Glomerular endothelial cell (primary cell): Measurements from ENCODE around the gene KRTAP10-1. TPM values are rescaled to one million over a fixed set of nuclear protein-coding genes. Genes with fewer than 3 reads are reported as not detected.
"Not testable (repeated sequence)": the region's sequence is repeated elsewhere in the genome, so short reads cannot be mapped to it uniquely, and the experiment has no call there.

Experiments used
- DNase-seq: peaks from one replicate; pipeline ENCODE4 v3.0.0-alpha.2; 2011; ENCODE audit warnings: low read depth, low spot score; ENCODE audit errors: extremely low read depth
- total RNA-seq: library from RNA; depleted of rRNA; stranded (reverse); fragments of >200 nt; gene quantifications from 2 replicates; pipeline ENCODE4 v1.2.3, GENCODE V29; 2015

The KRTAP10-1 gene
- total RNA-seq, 1 donor from 2014 or later = not detected

DNA sequence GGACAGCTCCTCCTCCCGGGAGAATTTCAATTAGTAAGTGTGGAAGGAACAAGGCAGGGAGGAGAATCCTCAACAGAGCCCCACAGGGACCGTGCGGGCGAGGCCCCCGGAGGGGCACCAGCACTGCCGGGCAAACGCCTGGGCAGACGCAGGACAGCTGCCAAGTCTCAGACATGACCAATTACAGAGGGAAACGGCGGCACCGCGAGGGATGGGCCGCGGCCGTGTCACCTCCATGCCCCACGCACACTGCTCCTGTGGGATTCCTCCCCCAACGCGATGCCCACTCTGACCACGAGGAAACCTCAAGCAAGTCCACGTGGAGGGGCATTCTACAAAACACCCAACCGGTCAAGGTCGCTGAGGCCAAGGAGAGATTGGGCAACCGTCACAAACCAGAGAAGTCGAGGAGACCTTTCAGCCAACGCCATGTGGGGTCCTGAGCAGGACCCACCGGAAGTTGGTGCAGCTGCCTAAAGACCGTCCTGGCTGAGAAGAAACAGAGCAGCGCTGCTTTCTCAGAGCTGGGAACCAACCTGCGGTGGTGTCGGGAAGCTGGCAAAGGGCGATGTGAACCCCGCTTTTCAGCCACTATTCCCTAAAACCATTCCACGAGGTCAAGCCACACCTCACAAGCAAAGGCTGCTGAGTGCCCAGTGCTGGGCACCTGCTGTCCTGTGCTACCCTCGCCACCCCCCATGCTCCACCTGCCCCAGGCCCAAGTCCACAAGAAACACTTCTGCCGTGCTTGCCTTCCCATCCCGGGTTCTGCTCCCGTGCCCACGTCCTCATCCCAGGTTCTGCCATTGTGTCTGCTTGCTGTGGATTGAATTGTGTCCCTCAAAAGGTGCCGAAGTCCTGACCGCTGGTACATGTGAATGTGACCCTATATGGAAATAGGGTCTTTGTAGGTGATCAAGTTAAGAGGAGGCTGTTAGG is 32.1 kb upstream of the KRTAP10-1 start:
- no peak for DNase-seq

DNA sequence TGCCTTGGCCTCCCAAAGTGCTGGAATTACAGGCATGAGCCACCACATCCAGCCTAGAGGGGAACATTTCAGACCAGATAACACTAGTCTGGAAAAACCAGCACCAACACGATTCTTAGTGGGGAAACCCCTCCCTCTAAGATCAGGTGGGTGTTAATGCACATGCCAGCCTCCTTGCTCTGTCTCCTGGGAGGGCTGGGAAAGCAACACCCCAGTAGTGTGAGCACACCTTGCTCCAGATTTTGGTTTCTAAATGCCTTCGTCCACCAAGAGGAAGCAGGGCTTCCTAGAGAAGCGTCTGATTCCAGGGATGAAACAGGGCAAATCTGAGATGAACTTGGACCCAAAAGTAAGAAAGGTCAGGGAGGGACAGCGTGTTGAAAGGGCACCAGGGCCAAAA is 31.3 kb upstream of the KRTAP10-1 start:
- no peak for DNase-seq

DNA sequence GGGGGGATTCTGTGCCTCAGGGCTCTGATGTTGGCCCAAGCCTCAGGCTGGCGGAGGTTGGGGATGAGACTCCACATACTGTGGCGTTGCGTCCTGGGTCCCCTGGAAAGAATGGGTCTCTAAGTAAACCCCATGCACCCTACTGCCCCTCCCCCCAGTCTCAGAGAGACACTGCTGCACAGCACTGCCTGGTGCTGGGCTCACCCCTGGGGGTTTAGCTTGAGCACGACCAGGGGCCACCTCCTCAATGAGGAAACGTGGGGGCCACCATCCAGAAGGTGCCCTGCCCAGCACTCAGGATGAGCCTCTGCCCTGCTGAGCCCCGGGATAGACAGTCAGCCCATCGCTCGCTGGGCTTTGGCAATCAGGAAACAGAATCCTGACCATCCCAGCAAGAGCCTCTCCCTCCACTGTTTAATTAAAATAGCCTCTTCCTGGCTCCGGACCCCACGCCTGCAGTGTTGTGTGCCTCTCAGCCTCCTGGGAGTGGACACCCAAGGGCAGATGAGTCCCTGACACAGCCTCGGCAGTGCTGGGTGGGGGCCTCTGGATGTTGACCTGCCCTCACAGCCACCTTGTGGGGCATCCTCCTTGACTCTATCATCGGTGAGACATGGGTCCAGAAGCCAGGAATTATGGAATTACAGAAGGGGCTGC is 30.0 kb upstream of the KRTAP10-1 start:
- no peak for DNase-seq

DNA sequence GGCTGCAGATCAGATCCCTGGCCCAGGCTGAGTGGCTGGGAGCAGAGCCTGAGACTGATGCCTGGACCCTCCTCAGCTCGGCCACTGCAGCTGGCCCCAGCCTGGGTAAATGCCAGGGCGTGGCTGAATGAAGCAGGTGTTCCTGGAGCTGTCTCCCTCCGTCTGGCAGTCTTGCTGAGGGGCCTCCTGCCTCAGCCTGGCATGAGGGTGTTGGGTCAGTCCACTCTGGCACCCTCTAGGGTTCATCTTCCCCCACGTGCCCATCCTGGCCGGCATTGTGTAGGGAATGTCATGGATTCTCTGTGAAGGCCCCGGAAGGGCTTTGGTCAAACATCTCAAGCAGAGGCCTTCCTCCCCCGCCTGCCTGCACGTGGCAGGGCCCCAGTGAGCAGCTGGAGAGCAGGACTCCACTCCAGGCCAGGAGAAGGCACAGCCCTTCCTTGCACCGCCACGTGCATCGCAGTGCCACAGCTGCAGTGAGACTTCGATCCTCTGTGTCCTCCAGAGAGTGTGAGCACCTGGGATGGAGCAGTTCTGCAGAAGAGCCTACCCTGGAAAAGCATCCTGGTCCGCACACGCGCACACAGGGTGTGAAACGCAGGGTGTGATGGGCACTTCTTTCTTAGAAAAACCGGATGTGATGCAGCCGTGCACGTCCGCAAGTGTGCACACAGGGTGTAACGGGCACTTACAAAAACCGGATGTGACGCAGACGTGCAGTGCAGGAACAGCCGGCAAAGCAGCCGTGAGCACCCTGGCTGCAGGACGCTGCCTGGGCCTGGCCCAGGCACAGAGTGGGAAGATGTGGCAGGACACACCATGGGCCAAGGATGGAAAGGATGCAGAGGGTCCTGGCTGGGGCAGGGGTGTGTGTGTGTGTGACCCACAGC is 28.9 kb upstream of the KRTAP10-1 start:
- no peak for DNase-seq

DNA sequence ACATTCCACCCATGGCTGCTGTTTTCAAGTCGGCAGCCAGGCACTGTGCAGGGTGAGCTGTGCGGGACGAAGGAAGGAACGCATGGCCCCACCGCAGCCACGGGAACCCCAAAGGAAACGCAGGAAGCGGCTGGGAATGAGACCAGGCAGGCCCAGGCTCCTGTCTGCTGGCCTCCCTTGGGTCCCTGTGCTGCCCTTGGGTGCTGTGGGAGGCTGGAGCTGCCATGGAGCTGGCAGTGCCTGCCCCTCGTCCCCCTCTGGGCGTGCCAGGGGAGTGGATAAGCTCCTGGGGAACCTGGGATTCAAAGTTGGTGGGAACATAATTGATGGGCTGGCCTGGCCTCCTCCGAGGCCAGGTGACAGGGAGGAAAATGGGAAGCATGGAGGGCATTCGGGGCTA is 28.3 kb upstream of the KRTAP10-1 start:
- DNase-seq = no peak

GRCh38 chr21:44567481-44568171 is 27.6 kb upstream of the KRTAP10-1 start:
- no peak for DNase-seq

DNA sequence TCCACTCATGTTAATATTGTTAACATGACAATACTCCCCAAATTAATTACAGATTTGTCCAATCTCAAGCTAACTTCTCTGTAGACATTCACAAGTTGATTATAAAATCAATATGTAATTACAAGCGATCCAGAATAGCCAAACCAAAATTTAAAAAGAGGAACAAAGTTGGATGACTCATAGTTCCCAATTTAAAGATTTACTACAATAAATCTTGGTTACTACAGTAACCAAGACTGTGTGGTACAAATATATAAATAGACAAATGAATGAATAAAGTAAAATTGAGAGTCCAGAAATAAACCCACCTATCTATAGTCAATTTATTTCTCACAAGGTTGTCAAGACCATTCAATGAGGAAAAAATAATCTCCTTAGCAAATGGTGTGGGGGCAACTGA is 26.4 kb upstream of the KRTAP10-1 start:
- DNase-seq = no peak

DNA sequence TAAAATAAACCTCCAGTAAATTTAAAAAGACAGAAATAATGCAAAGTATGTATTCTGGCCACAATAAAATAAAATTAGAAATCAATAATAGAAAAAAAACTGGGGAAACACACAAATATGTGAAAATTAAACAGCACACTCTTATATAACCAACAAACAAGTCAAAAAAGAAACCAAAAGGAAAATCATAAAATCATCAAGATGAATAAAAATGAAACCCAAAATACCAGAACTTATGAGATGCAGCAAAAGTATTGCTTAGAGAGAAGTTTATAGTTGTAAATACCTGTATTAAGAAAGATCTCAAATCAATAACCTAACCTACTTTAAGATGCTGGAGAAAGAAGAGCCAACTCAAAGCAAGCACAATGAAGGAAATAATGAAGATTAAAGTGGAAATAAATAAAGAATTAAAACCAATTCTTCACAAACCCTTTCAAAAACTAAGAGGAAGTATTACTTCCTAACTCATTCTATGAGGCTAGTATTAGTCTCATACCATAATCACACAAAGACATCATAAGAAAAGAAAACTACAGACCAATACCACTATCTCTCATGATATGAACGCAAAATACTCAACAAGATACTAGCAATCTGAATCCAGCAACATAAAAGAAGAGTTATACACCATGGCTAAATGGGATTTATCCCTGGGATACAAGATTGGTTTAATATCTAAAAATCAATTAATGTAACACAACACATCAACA is 25.0 kb upstream of the KRTAP10-1 start:
- DNase-seq = no peak

DNA sequence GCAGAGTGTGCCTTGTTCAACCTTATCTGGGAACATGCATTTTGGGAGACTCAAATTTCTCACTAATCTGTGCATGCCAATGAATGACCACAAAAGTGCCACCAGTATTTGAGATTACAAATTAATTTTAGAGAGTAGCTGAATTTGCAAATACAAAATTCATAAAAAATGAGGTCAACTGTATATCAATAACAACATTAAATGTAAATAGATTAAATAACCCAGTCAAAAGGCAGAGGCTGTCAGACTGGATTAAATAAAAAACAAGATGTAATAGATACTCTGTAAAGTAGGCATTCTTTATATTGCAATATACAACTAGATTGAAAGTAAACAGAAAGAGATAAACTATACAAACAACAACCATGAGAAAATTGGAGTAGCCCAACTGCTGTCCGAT is 24.1 kb upstream of the KRTAP10-1 start:
- DNase-seq = no peak

GRCh38 chr21:44558695-44559094 is 18.7 kb upstream of the KRTAP10-1 start, which contains the start of gene KRTAP10-3:
Gene KRTAP10-3, minus strand, starts transcription at chr21:44558795. Its CDS starts 80 bp downstream, at chr21:44558715.
- DNase-seq = no peak

- DNase-seq = not testable (repeated sequence)
Observed at GRCh38 chr21:44558329-44558675, 18.3 kb upstream of the KRTAP10-1 start.

DNA sequence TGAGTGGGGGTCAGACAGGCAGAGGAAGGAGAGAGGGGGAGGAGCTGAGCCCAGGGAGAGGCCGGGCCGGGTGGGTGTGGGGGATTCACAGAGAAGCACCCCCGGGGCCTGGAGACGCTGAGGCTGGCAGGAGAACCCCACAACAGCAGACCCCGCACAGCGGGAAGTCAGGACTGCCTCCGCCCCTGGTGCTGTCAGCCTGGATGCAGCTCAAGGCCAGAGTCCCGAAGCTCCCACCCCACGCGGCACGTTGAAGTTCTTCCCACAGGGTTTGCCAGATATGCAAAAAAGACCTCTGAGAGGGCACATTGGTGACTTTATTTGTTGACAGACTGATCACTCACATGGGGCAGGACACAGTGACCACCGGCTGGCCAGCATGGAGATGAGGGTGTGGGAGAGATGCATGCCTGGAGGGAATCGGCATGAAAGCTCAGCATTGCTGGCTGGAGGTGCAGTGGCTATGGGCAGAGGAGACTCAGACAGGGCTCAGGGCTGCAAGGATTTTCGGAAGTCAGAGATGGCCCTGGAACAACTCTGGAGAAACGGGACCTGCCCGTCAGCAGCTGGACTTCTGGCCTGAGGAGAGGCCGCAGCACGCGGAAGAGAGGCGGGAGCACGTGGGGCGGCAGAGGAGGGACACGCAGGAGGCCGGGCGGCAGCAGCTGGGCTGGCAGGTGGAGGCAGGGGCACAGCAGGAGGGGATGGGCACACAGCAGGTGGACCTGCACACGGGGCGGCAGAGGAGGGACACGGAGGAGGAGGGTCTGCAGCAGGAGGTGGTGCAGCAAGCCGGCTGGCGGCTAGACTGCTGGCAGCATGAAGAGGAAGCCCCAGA is 17.7 kb upstream of the KRTAP10-1 start:
- DNase-seq = no peak

DNA sequence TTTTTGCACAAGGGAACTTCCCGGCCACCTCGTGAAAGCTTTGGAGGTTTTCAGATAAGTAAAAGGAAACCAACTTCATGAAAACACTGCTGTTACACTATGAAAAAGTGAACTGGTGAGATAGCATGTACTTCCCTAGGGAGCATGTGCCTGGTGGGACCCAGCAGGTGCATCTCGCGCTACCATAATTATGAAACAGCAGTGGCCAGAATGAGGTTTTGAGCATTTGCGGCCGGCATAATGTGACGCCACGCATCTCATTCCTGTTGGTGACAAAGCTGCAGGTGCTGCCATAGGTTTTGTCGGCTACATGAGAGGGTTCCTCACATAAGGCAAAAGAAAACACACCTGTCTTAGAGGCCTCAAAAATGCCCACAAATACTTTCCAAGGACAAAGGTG is 16.9 kb upstream of the KRTAP10-1 start:
- DNase-seq = no peak

DNA sequence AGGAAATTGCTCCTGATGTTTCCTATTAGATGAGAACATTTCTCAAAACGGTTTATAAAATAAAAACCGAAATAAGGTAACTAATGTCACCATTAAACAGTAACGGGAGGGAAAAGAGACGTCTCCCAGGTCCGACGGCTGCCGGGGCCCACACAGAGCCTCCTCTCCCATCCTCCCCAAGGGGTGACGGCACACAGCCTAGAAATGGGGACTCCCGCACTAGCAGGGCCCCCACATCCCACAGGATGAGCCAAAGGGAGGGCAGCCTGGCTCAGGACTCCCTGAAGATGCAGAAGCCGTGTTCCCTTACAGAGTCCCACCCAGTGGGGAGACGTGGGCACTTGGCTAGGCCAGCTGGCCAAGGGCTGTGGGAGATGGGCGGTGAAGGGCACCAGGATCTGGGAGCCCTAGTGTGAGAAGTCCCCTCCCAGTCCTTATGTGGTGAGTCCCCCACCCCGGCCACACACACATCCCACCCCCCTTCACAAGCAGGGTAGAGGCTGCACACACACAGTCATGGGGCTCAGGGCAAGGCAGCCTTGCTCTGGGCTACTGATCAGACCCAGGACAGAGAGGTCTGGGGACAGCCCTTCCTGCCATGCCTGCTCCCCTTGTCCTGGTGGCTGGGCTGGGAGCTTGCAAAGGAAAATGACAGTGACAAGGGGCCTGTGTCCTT is 15.3 kb upstream of the KRTAP10-1 start:
- no peak for DNase-seq

DNA sequence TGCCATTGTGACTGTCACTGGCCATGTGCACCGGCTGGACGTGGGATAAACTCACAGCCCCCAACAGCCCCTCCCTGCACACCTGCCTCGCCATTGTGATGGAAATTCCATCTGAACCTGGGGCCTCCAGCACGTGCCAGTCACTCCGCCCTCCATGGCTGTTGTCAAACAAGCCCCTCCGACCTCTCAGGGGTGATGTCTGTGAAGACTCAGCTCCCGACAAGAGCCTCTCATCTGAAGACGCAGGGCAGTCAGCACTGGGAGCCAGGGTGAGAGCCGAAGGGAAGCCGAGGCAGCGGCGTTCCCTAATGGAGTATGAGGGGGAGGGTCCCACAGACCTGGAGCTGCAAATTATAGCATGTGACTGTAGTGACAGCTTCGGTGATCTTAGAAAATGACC is 12.7 kb upstream of the KRTAP10-1 start:
- no peak for DNase-seq

- DNase-seq = no peak
Observed at GRCh38 chr21:44552136-44552535, 12.1 kb upstream of the KRTAP10-1 start.

- DNase-seq = no peak
Observed at GRCh38 chr21:44551340-44551961, 11.5 kb upstream of the KRTAP10-1 start, which contains the start of gene KRTAP10-2. Gene KRTAP10-2, minus strand, starts transcription at chr21:44551505. Its CDS starts 47 bp downstream, at chr21:44551458.

DNA sequence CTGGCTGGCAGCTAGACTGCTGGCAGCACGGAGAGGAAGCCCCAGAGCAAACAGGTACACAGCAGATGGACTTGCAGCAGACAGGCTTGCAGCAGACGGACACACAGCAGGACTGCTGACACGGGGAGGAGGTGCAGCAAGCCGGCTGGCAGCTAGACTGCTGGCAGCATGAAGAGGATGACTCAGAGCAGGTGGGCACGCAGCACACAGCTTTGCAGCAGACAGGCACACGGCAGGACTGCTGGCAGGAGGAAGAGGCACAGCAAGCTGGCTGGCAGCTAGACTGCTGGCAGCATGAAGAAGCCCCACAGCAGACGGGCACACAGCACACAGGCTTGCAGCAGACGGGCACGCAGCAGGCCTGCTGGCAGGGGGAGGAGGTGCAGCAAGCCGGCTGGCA is 10.8 kb upstream of the KRTAP10-1 start:
- DNase-seq = no peak
